ENCODE results near the gene PTRHD1.

Gene PTRHD1

DNA sequence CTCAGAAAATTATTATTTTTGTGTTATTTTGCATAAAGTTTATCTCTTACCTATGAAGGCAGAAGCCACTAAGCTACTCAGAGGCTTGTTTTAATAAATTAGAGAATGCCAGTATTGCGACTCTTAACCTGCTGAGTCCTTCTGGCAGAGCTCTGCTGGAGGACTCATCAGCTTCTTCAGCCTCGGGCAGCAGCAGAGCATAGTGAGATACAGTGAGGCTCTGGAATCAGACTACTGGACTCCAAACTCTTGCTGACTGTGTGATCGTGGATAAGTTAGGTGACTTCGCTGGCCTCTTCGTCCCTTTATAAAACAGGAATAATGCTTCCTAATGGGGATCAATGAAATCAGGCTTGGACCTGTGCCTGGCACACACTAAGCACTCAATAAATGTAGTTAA, 1.7 kb downstream of the PTRHD1 start:
- H3K4me3 ChIP-seq (ENCODE audit: low read length), result no peak overlapping the region
- peaks cover 7% of the 10 kb centered on the region for H3K4me1 ChIP-seq (ENCODE audit: control insufficient read depth, insufficient read depth, low read length)
- no peaks in the 10 kb centered on the region for H3K9me3 ChIP-seq (ENCODE audit: control insufficient read depth, low read length)
- no peaks in the 10 kb centered on the region for H3K27me3 ChIP-seq (ENCODE audit: control insufficient read depth, insufficient read depth, low read length)
- no peak overlapping the region for H3K9ac ChIP-seq (ENCODE audit: low read length)
- H3K36me3 ChIP-seq (ENCODE audit: control insufficient read depth, insufficient read depth, low read length), result no peaks in the 10 kb centered on the region

DNA sequence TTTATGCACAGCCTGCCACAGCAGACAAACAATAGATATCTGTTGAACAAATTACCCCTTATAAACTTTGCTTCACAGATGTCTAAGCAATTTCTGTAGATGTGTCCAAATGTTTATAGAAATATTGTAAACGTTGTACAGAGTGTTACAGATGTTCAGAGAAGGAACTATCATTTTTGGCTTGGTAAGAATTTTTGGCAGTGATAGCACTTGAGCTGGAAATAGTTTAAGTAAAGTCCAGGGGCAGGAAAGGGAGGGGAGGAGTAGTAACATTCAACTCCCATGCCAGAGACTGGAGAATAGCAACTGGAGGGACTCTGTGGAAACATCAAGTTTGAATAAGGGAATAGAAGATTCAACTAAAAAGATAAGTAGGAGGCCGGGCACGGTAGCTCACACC, 4.4 kb downstream of the PTRHD1 start:
- Histone ChIP-seq H3K4me1 (ENCODE audit: control insufficient read depth, insufficient read depth, low read length) (peaks cover 2% of the 10 kb centered on the region), H3K9me3 (ENCODE audit: control insufficient read depth, low read length) (no peaks in the 10 kb centered on the region), H3K36me3 (ENCODE audit: control insufficient read depth, insufficient read depth, low read length) (no peaks in the 10 kb centered on the region), H3K9ac (ENCODE audit: low read length) (no peak overlapping the region), H3K4me3 (ENCODE audit: low read length) (no peak overlapping the region), H3K27me3 (ENCODE audit: control insufficient read depth, insufficient read depth, low read length) (no peaks in the 10 kb centered on the region)

DNA sequence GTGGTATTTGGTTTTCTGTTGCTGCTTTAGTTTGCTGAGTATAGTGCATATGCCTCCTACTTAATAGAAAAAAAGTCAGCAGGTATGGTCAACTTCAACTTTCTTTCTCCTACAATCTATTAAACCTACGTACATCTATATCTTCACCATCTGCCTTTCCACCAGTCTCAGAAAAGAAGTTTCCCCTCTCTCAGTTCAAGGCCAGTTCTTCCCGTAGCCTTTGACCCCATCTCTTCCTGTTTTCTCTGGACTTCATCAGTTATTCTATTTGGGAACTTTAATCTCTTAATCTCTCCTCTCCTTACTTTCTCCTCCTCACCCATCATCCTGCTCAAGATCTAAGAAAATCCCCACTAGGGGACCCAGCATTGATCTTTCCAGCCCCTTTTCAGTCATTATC, 5.7 kb downstream of the PTRHD1 start:
- Histone ChIP-seq H3K4me1 (ENCODE audit: control insufficient read depth, insufficient read depth, low read length) (no peaks in the 10 kb centered on the region), H3K27me3 (ENCODE audit: control insufficient read depth, insufficient read depth, low read length) (no peaks in the 10 kb centered on the region), H3K9ac (ENCODE audit: low read length) (no peak overlapping the region), H3K36me3 (ENCODE audit: control insufficient read depth, insufficient read depth, low read length) (no peaks in the 10 kb centered on the region), H3K9me3 (ENCODE audit: control insufficient read depth, low read length) (no peaks in the 10 kb centered on the region), H3K4me3 (ENCODE audit: low read length) (no peak overlapping the region)

DNA sequence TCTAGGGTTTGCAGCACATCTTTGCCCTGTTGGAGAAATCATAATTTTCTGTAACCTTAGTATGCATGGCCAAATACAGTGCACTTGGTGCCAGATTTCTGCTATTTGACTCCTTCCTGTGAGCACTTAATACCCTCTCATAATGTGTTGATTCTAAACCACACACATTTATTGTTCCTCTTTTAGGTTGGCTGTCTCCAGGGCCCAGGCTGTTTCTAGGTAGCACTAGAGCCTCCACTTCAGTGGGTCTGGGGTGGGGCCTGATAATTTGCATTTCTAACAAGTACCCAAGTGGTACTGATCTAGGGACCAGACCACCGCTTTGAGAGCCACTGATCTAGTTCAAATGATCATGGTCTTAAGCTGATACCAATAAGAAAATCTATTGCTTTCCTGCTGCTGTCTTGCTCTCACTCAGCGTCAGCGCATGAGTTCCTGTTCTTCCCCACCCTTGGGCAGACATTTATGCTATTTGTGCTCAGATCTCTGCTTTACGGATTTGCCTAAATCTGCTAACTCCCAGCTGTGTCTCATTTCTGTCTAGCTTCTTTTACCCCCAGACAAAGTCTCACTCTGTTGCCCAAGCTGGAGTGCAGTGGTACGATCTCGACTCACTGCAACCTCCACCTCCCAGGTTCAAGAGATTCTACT, 7.4 kb downstream of the PTRHD1 start:
- H3K4me1 ChIP-seq (ENCODE audit: control insufficient read depth, insufficient read depth, low read length), result no peaks in the 10 kb centered on the region
- no peaks in the 10 kb centered on the region for H3K9me3 ChIP-seq (ENCODE audit: control insufficient read depth, low read length)
- no peak overlapping the region for H3K9ac ChIP-seq (ENCODE audit: low read length)
- H3K27me3 ChIP-seq (ENCODE audit: control insufficient read depth, insufficient read depth, low read length), result no peaks in the 10 kb centered on the region
- H3K36me3 ChIP-seq (ENCODE audit: control insufficient read depth, insufficient read depth, low read length), result no peaks in the 10 kb centered on the region
- no peak overlapping the region for H3K4me3 ChIP-seq (ENCODE audit: low read length)

DNA sequence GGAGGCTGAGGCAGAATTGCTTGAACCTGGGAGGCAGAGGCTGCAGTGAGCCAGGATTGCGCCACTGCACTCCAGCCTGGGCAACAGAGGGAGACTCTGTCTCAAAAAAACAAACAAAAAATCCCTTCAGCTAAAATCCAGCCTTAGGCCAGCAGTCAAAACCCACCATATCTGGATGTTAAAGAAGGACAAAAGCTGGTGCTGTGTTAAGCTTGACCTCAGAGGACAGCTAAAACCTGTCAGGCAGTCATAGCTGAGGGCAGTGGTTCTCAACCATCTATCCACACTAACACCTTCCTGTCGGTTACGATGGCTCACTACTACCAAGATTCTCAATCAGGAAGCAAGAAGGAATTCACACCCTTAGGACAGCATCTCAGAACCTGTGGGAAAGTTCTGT, 9.6 kb downstream of the PTRHD1 start:
- Histone ChIP-seq H3K36me3 (ENCODE audit: control insufficient read depth, insufficient read depth, low read length) (no peaks in the 10 kb centered on the region), H3K4me3 (ENCODE audit: low read length) (no peak overlapping the region), H3K9me3 (ENCODE audit: control insufficient read depth, low read length) (no peaks in the 10 kb centered on the region), H3K4me1 (ENCODE audit: control insufficient read depth, insufficient read depth, low read length) (peaks cover 3% of the 10 kb centered on the region), H3K9ac (ENCODE audit: low read length) (no peak overlapping the region), H3K27me3 (ENCODE audit: control insufficient read depth, insufficient read depth, low read length) (no peaks in the 10 kb centered on the region)

DNA sequence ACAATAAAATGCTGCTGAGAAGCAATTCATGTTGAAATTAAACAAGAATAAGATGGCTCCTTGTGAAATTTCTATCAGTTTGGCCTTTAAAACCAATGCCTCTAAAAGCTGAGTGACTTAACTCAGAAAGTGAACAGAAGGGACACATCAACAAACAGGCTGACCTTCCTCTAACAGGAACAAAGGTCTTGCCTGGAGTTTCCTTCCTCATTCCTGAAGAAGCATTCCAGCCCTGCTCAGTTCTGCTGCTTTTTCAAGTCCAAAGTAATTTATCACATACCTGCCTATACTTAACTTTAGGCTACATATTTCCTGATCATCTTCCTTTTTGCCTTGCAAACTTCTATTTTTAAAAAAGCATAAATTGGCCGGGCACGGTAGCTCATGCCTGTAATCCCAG, 14.1 kb downstream of the PTRHD1 start:
- Histone ChIP-seq H3K4me1 (ENCODE audit: control insufficient read depth, insufficient read depth, low read length) (peaks cover 3% of the 10 kb centered on the region), H3K27me3 (ENCODE audit: control insufficient read depth, insufficient read depth, low read length) (no peaks in the 10 kb centered on the region), H3K4me3 (ENCODE audit: low read length) (no peak overlapping the region), H3K36me3 (ENCODE audit: control insufficient read depth, insufficient read depth, low read length) (no peaks in the 10 kb centered on the region), H3K9me3 (ENCODE audit: control insufficient read depth, low read length) (no peaks in the 10 kb centered on the region), H3K9ac (ENCODE audit: low read length) (no peak overlapping the region)

DNA sequence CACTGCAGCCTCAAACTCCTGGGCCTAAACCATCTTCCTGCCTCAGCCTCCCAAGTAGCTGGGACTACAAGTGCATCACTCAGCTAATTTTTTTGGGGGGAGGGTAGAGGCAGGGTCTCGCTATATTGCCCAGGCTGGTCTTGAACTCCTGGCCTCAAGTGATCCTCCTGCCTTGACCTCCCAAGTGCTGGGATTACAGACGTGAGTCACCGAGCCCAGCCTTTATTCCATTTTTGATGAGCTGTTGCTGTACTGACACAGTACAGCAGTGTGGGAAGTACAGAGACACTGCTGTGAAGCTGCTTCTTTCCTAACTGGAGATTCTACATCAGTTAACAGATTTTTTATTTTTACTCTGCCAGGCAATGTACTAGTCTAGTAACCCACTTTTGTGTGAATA, 18.8 kb downstream of the PTRHD1 start:
- H3K4me3 ChIP-seq (ENCODE audit: low read length), result no peak overlapping the region
- H3K4me1 ChIP-seq (ENCODE audit: control insufficient read depth, insufficient read depth, low read length), result peaks cover 3% of the 10 kb centered on the region
- H3K36me3 ChIP-seq (ENCODE audit: control insufficient read depth, insufficient read depth, low read length), result no peaks in the 10 kb centered on the region
- H3K9me3 ChIP-seq (ENCODE audit: control insufficient read depth, low read length), result no peaks in the 10 kb centered on the region
- no peak overlapping the region for H3K9ac ChIP-seq (ENCODE audit: low read length)
- no peaks in the 10 kb centered on the region for H3K27me3 ChIP-seq (ENCODE audit: control insufficient read depth, insufficient read depth, low read length)

DNA sequence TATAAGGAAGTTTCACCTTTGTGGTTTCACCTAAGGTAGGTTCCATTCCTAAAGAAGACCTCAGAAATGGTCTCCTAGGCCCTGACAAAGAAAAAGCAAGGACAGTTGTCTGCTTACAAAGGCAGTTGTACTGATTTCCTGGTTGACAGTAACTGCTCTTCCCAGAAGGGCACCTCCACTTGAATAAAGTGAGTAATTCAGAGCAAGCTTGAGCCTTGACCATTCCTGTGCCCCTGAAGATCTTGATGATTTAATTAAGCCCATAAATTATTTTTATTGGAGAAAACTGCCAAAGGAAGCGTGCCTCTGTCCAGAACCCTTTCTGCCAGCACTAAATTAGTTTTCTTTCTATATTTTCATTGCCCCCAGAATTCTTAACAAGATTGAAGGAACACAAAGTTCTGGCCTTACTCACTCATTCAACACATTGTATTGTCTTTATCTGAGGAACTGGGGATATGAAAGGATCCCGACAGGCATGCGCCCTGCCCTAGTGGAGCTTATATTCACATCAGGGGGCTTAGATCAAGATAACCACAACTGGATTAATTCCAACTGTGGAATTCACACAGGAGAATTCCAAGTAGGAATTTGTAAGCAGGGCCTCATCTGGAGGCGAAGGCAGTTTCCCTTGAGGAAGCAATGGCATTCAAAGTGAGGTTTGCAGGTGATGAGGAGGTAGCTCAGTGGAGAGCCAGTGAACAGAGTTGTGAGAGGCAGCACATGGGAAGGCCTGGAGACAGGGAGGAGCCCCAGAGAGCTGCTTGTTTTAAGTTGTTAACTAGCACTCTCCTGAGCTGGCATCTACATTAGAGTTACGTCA, 21.2 kb downstream of the PTRHD1 start:
- no peak overlapping the region for H3K4me3 ChIP-seq (ENCODE audit: low read length)
- no peaks in the 10 kb centered on the region for H3K36me3 ChIP-seq (ENCODE audit: control insufficient read depth, insufficient read depth, low read length)
- no peak overlapping the region for H3K9ac ChIP-seq (ENCODE audit: low read length)
- no peaks in the 10 kb centered on the region for H3K27me3 ChIP-seq (ENCODE audit: control insufficient read depth, insufficient read depth, low read length)
- no peaks in the 10 kb centered on the region for H3K4me1 ChIP-seq (ENCODE audit: control insufficient read depth, insufficient read depth, low read length)
- H3K9me3 ChIP-seq (ENCODE audit: control insufficient read depth, low read length), result no peaks in the 10 kb centered on the region

DNA sequence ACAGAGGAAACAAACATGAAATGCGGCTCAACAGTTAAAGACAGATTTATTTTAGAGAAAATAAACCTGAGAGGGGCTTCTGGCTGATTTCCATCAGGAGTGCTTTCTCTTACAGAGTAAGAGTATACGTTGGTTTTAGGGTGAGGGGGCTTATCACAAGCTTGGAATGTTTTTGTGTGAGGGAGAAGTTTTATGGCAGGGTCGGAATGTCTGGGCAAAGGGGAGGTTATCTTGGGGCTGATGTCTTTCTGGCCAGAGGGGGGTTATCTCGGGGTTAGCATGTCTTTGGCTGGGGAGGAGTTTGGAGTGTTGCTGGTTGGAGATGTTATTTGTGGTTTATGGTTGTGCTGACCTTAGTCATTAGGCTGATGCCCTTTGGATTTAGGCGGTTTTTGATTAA, 22.1 kb downstream of the PTRHD1 start:
- no peaks in the 10 kb centered on the region for H3K9me3 ChIP-seq (ENCODE audit: control insufficient read depth, low read length)
- no peak overlapping the region for H3K9ac ChIP-seq (ENCODE audit: low read length)
- no peaks in the 10 kb centered on the region for H3K4me1 ChIP-seq (ENCODE audit: control insufficient read depth, insufficient read depth, low read length)
- H3K27me3 ChIP-seq (ENCODE audit: control insufficient read depth, insufficient read depth, low read length), result no peaks in the 10 kb centered on the region
- no peak overlapping the region for H3K4me3 ChIP-seq (ENCODE audit: low read length)
- no peaks in the 10 kb centered on the region for H3K36me3 ChIP-seq (ENCODE audit: control insufficient read depth, insufficient read depth, low read length)

DNA sequence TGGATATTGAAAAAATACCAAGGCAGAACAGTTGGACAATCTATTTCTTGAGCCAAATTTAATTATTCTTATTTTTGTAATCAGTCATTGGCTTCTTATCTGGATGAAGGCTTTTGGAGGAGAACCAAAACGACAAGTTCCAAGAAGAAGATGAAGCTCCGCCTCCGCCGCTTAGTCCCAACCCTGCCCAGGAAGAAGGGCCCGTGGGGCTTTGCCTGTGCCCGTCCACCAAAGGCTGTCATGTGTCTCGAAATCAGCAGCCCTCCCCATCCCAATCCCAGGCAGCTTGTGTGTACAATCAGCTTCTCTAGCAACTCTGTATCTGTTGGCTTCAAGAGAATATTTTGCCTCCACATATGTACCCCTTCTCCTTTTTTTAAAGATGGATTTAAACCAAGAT, 24.6 kb downstream of the PTRHD1 start:
- Histone ChIP-seq H3K27me3 (ENCODE audit: control insufficient read depth, insufficient read depth, low read length) (no peaks in the 10 kb centered on the region), H3K36me3 (ENCODE audit: control insufficient read depth, insufficient read depth, low read length) (peaks cover 4% of the 10 kb centered on the region), H3K4me3 (ENCODE audit: low read length) (no peak overlapping the region), H3K9ac (ENCODE audit: low read length) (no peak overlapping the region), H3K9me3 (ENCODE audit: control insufficient read depth, low read length) (no peaks in the 10 kb centered on the region), H3K4me1 (ENCODE audit: control insufficient read depth, insufficient read depth, low read length) (no peaks in the 10 kb centered on the region)

DNA sequence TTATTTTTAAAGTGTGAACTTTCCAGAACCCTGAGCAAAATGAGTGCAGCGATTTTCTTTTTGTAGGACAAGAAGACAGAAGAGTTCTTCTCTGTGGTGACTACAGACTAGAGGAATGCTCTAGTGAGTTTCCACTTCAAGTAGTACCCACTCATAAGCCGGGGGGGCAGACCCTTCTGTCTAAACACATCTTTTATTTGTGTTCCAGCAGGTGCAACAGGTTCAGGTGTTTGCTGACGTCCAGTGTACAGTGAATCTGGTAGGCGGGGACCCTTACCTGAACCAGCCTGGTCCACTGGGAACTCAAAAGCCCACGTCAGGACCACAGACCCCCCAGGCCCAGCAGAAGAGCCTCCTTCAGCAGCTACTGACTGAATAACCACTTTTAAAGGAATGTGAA, 25.2 kb downstream of the PTRHD1 start:
- Histone ChIP-seq H3K9me3 (ENCODE audit: control insufficient read depth, low read length) (no peaks in the 10 kb centered on the region), H3K36me3 (ENCODE audit: control insufficient read depth, insufficient read depth, low read length) (peaks cover 4% of the 10 kb centered on the region), H3K27me3 (ENCODE audit: control insufficient read depth, insufficient read depth, low read length) (no peaks in the 10 kb centered on the region), H3K4me1 (ENCODE audit: control insufficient read depth, insufficient read depth, low read length) (no peaks in the 10 kb centered on the region), H3K9ac (ENCODE audit: low read length) (no peak overlapping the region), H3K4me3 (ENCODE audit: low read length) (no peak overlapping the region)

DNA sequence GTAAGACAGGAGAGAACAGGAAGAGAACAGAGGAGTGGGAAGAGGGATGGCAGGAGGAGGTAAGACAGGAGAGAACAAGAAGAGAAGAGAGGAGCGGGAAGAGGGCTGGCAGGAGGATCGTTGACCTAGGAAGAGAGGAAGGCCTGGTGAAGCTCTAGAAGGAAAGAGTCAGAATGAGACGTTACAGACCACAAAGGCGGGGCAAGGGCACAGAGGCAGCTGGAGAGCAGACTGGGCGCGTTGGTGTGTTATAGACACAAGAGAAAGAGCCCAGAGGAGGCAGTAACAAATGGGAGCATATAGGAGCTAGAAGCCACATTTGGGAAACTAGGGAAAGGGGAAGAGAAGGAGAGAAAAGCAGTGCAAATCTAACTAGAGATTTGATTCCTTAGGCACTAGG, 26.6 kb downstream of the PTRHD1 start:
- Histone ChIP-seq H3K9me3 (ENCODE audit: control insufficient read depth, low read length) (no peaks in the 10 kb centered on the region), H3K36me3 (ENCODE audit: control insufficient read depth, insufficient read depth, low read length) (peaks cover 4% of the 10 kb centered on the region), H3K27me3 (ENCODE audit: control insufficient read depth, insufficient read depth, low read length) (no peaks in the 10 kb centered on the region), H3K9ac (ENCODE audit: low read length) (no peak overlapping the region), H3K4me3 (ENCODE audit: low read length) (no peak overlapping the region), H3K4me1 (ENCODE audit: control insufficient read depth, insufficient read depth, low read length) (no peaks in the 10 kb centered on the region)

Measured in mucosa of stomach (tissue), 1 donor.